BJ (cell line): ENCODE results near the gene KRTAP17-1. TPM values are rescaled to one million over a fixed set of nuclear protein-coding genes. Genes with fewer than 3 reads are reported as not detected.

Source experiments
- CTCF ChIA-PET: fragments of 350-600 bp; formaldehyde crosslinking; extraction: SDS; loops from one replicate; lab custom pipeline; 2021; ENCODE audit warnings: antibody characterized with exemption, inconsistent platforms; lab: Yijun Ruan, JAX
- POLR2A ChIA-PET: fragments of 300-600 bp; sonication (Branson Sonifier 250); formaldehyde crosslinking; extraction: SDS; loops from one replicate; lab custom pipeline; 2021; ENCODE audit warnings: antibody characterized with exemption; lab: Charles Lee
- DNase-seq: peaks from one replicate; pipeline ENCODE4 v3.0.0-alpha.2; 2011; ENCODE audit warnings: low read depth
- H3K27me3 ChIP-seq: 2 replicates; pipeline ENCODE4 v1.6.0; 2011; ENCODE audit warnings: low read length; ENCODE audit not compliant: control insufficient read depth, insufficient read depth
- H3K36me3 ChIP-seq: 2 replicates; pipeline ENCODE4 v1.5.1; 2011; ENCODE audit warnings: low read length; ENCODE audit not compliant: control insufficient read depth, insufficient read depth
- H3K4me3 ChIP-seq: 2 replicates; pipeline ENCODE4 v1.5.1; 2011; ENCODE audit warnings: low read depth, mild to moderate bottlenecking, control low read depth, low read length
- CTCF ChIP-seq: IDR thresholded peaks from 2 replicates; pipeline ENCODE4 v1.5.1; 2011; ENCODE audit warnings: low read depth, mild to moderate bottlenecking, control low read depth, inconsistent platforms, low read length, moderate library complexity; ENCODE audit not compliant: insufficient read depth
- polyA plus RNA-seq: library from polyadenylated mRNA; depleted of rRNA; stranded (reverse); fragments of >200 nt; gene quantifications from 2 replicates; pipeline ENCODE4 v1.2.3, GENCODE V29; 2011

KRTAP17-1 gene
- polyA plus RNA-seq, 1 experiment: not detected

- ChIA-PET POLR2A (no interaction called here), CTCF (interaction anchor here (1.0 to 2.4 kb wide), 2 partner anchors 13 to 351 kb away, joined by 3 to 9 read pairs; no protein-coding TSS in a partner anchor)
- Histone ChIP-seq H3K27me3 (no peaks in the 10 kb centered on the region), H3K4me3 (no peak overlapping the region), H3K36me3 (no peaks in the 10 kb centered on the region)
- DNase-seq: no peak
- no peak for TF ChIP-seq CTCF
Measured at GRCh38 chr17:41315814-41316445, 420 bp upstream of the KRTAP17-1 start.

GRCh38 chr17:41311111-41311510 lies 4.4 kb downstream of the KRTAP17-1 start:
- CTCF ChIA-PET: interaction anchor here (0.9 kb wide), 1 partner anchor 11 kb away, joined by 3 read pairs; no protein-coding TSS in a partner anchor

GRCh38 chr17:41308918-41309359 lies 6.6 kb downstream of the KRTAP17-1 start, which contains the start of gene KRTAP16-1:
Gene KRTAP16-1 (minus strand): TSS chr17:41309309. CDS start chr17:41309253, 56 bp downstream.
- ChIA-PET POLR2A (no interaction called here), CTCF (interaction anchor here (1.1 to 1.7 kb wide), 3 partner anchors 13 to 20 kb away, joined by 3 to 9 read pairs (median 5); no protein-coding TSS in a partner anchor)
- no peaks in the 10 kb centered on the region for H3K36me3 ChIP-seq
- H3K27me3 ChIP-seq: no peaks in the 10 kb centered on the region
- H3K4me3 ChIP-seq: no peak within 1 kb of the TSS
- TF ChIP-seq CTCF: no peak
- DNase-seq: no peak

More at GRCh38 chr17:41311111-41311510, 4.4 kb downstream of the KRTAP17-1 start:
- no peak overlapping the region for H3K4me3 ChIP-seq
- no peaks in the 10 kb centered on the region for H3K27me3 ChIP-seq
- H3K36me3 ChIP-seq: no peaks in the 10 kb centered on the region
- TF ChIP-seq CTCF: no peak
- POLR2A ChIA-PET: no interaction called here
- no peak for DNase-seq

- CTCF ChIA-PET: interaction anchor here (1.1 to 1.7 kb wide), 3 partner anchors 12 to 21 kb away, joined by 3 to 9 read pairs (median 5); no protein-coding TSS in a partner anchor
- no peaks in the 10 kb centered on the region for H3K36me3 ChIP-seq
- POLR2A ChIA-PET: no interaction called here
- no peak for DNase-seq
- H3K4me3 ChIP-seq: no peak overlapping the region
- H3K27me3 ChIP-seq: no peaks in the 10 kb centered on the region
- TF ChIP-seq CTCF: no peak
Measured at GRCh38 chr17:41308251-41308917, 7.1 kb downstream of the KRTAP17-1 start.

- CTCF ChIA-PET: interaction anchor here (0.8 to 1.7 kb wide), 2 partner anchors 14 to 15 kb away, joined by 3 to 9 read pairs; no protein-coding TSS in a partner anchor
- DNase-seq: no peak
- Histone ChIP-seq H3K4me3 (no peak overlapping the region), H3K27me3 (no peaks in the 10 kb centered on the region), H3K36me3 (no peaks in the 10 kb centered on the region)
- no peak for TF ChIP-seq CTCF
- POLR2A ChIA-PET: no interaction called here
Measured at GRCh38 chr17:41307647-41308046, 7.9 kb downstream of the KRTAP17-1 start.
